VCaP (cell line): Measurements from ENCODE around the gene TMEM59L.

ENCODE experiments used
- H3K27ac ChIP-seq: fragments of 450-650 bp; 2 replicates; pipeline ENCODE4 v1.5.1; 2017
- CTCF ChIP-seq: fragments of 450-650 bp; conservative IDR thresholded peaks from 2 replicates; pipeline ENCODE4 v1.5.1; 2017; ENCODE audit warnings: mild to moderate bottlenecking, moderate library complexity

TMEM59L gene

GRCh38 chr19:18647807-18648206, 35.1 kb downstream of the TMEM59L start:
- H3K27ac ChIP-seq: no peak overlapping the region
- TF ChIP-seq CTCF: no peak

GRCh38 chr19:18648973-18649315, 36.3 kb downstream of the TMEM59L start:
- H3K27ac ChIP-seq: no peak overlapping the region
- TF ChIP-seq CTCF: no peak

- H3K27ac ChIP-seq: no peak overlapping the region
These were observed 36.8 kb downstream of the TMEM59L start for GRCh38 chr19:18649371-18650020.

GRCh38 chr19:18650021-18650390, 37.3 kb downstream of the TMEM59L start:
- no peak for TF ChIP-seq CTCF
- H3K27ac ChIP-seq: no peak overlapping the region

More at GRCh38 chr19:18649371-18650020, 36.8 kb downstream of the TMEM59L start:
- TF ChIP-seq CTCF: no peak

- no peak overlapping the region for H3K27ac ChIP-seq
- TF ChIP-seq CTCF: no peak
These were observed 37.9 kb downstream of the TMEM59L start for GRCh38 chr19:18650468-18651041.

GRCh38 chr19:18651300-18651699, 38.6 kb downstream of the TMEM59L start:
- no peak for TF ChIP-seq CTCF
- no peak overlapping the region for H3K27ac ChIP-seq

- no peak overlapping the region for H3K27ac ChIP-seq
- no peak for TF ChIP-seq CTCF
These were observed 39.1 kb downstream of the TMEM59L start for GRCh38 chr19:18651733-18652132.
